ENCODE data around the gene MYLK4. TPM values are rescaled to one million over a fixed set of nuclear protein-coding genes. Genes with fewer than 3 reads are reported as not detected.

The MYLK4 gene
- total and polyA plus RNA-seq, 2 donors (not counting 3 experiments of a cell fraction or from before 2014, with no cell fraction given): 0.41 to 0.62 TPM

- intact Hi-C loops (cut with micrococcal nuclease): no loop called here
- H3K4me3 ChIP-seq (replicated peaks in 1 of 3; ENCODE audit: insufficient read depth in 1 of 3, low read depth in 1 of 3, low read length in 3 of 3): no peak overlapping the region
- H3K36me3 ChIP-seq (ENCODE audit: control insufficient read depth in 2 of 2, extremely low read depth in 1 of 2, insufficient read depth in 2 of 2, low read length in 2 of 2): no peaks in the 10 kb centered on the region
- POLR2A ChIA-PET: no interaction called here
- no peaks in the 10 kb centered on the region for H3K4me1 ChIP-seq (ENCODE audit: control insufficient read depth, extremely low read depth, insufficient read depth, low read length)
- BruUV-seq (replicated peaks): no TSS peak
- H3K9me1 ChIP-seq (replicated peaks; ENCODE audit: control insufficient read depth, extremely low read depth, insufficient read depth, low read length): no peaks in the 10 kb centered on the region
- DNase-seq (ENCODE audit: low read depth, low spot score) (no peak), FAIRE-seq (no peak)
- H4K20me1 ChIP-seq (replicated peaks; ENCODE audit: control insufficient read depth, extremely low read depth, insufficient read depth, low read length): no peaks in the 10 kb centered on the region
- no peak overlapping the region for H3K27ac ChIP-seq (ENCODE audit: insufficient read depth, low read depth, low read length)
- H3K79me2 ChIP-seq (ENCODE audit: control insufficient read depth, insufficient read depth, low read length): no peaks in the 10 kb centered on the region
- H2AFZ ChIP-seq (ENCODE audit: low read depth, low read length): no peak overlapping the region
- no peaks in the 10 kb centered on the region for H3K27me3 ChIP-seq (ENCODE audit: control insufficient read depth in 2 of 2, insufficient read depth in 2 of 2, low read length in 2 of 2)
- dilution Hi-C loops (cut with MboI; ENCODE audit: extremely low pct_ligation_motif_present, low sequenced_read_pairs): no loop called here
- no peak overlapping the region for H3K4me2 ChIP-seq (ENCODE audit: insufficient read depth, low read length)
- H3K9me3 ChIP-seq (replicated peaks; ENCODE audit: control insufficient read depth, insufficient read depth, low read length): no peaks in the 10 kb centered on the region
- CTCF ChIA-PET: no interaction called here
- no peak overlapping the region for H3K9ac ChIP-seq (replicated peaks; ENCODE audit: extremely low read depth, insufficient read depth, low read length)
- TF ChIP-seq JUN (IDR thresholded peaks at IDR 0.05; ENCODE audit: borderline replicate concordance, insufficient read depth, insufficient read length, low read depth): no peak
- TF ChIP-seq EZH2 (IDR thresholded peaks at IDR 0.05; ENCODE audit: borderline replicate concordance, low read depth, low read length, severe bottlenecking): no peak
- no peak for TF ChIP-seq FOS (IDR thresholded peaks at IDR 0.05; ENCODE audit: borderline replicate concordance, insufficient read depth, low read length)
- no peak for TF ChIP-seq POLR2A (IDR thresholded peaks at IDR 0.05; ENCODE audit: low read depth, low read length)
- TF ChIP-seq CTCF (IDR thresholded peaks at IDR 0.05; ENCODE audit: extremely low read depth in 1 of 2, insufficient read depth in 1 of 2, low read depth in 1 of 2, low read length in 2 of 2): no peak
- TF ChIP-seq POLR2AphosphoS5 (IDR thresholded peaks at IDR 0.05; ENCODE audit: insufficient read depth, low read depth, low read length): no peak
- TF ChIP-seq MAX (IDR thresholded peaks at IDR 0.05; ENCODE audit: insufficient read depth, insufficient read length): no peak
- no peak for TF ChIP-seq MYC (IDR thresholded peaks at IDR 0.05; ENCODE audit: low read depth, low read length)
- no peak for TF ChIP-seq GATA2 (IDR thresholded peaks at IDR 0.05; ENCODE audit: insufficient read depth, insufficient read length, low read depth, low read length)
Observed at GRCh38 chr6:2677080-2677593, 73.6 kb downstream of the MYLK4 start.
